HG02884 (cell line): Measurements from ENCODE around the gene IDNK.

ENCODE experiments used
- ATAC-seq: cut with Tn5 transposase; IDR thresholded peaks from one replicate; pipeline ENCODE4 v1.9.1; 2021; ENCODE audit warnings: mild to moderate bottlenecking, moderate library complexity; ENCODE audit not compliant: unreplicated experiment

The IDNK gene

GRCh38 chr9:83633255-83633654, 10.3 kb downstream of the IDNK start:
- no peak for ATAC-seq

GRCh38 chr9:83633676-83634075, 10.7 kb downstream of the IDNK start:
- ATAC-seq = no peak

GRCh38 chr9:83636813-83637212, 13.9 kb downstream of the IDNK start:
- no peak for ATAC-seq

- ATAC-seq = no peak
Observed at GRCh38 chr9:83637389-83637788, 14.4 kb downstream of the IDNK start.

- ATAC-seq = no peak
Observed at GRCh38 chr9:83639266-83639665, 16.3 kb downstream of the IDNK start.

GRCh38 chr9:83642793-83643192, 19.9 kb downstream of the IDNK start:
- no peak for ATAC-seq

- ATAC-seq = no peak
Observed at GRCh38 chr9:83646500-83647239, 23.7 kb downstream of the IDNK start.

GRCh38 chr9:83649080-83649479, 26.1 kb downstream of the IDNK start:
- peak; percentile 85 for ATAC-seq

GRCh38 chr9:83649515-83649914, 26.6 kb downstream of the IDNK start:
- no peak for ATAC-seq

GRCh38 chr9:83651558-83651957, 28.6 kb downstream of the IDNK start:
- ATAC-seq = no peak

GRCh38 chr9:83652433-83652832, 29.5 kb downstream of the IDNK start:
- ATAC-seq = no peak

- ATAC-seq = no peak
Observed at GRCh38 chr9:83655433-83655832, 32.5 kb downstream of the IDNK start.

GRCh38 chr9:83656032-83656680, 33.2 kb downstream of the IDNK start:
- ATAC-seq = peak; percentile 75

GRCh38 chr9:83656952-83657351, 34.0 kb downstream of the IDNK start:
- ATAC-seq = no peak

GRCh38 chr9:83662933-83663332, 40.0 kb downstream of the IDNK start:
- no peak for ATAC-seq

- ATAC-seq = peak; percentile 72
Observed at GRCh38 chr9:83665580-83666200, 42.7 kb downstream of the IDNK start.

- no peak for ATAC-seq
Observed at GRCh38 chr9:83669067-83669466, 46.1 kb downstream of the IDNK start.

- ATAC-seq = no peak
Observed at GRCh38 chr9:83670381-83670780, 47.4 kb downstream of the IDNK start.

- no peak for ATAC-seq
Observed at GRCh38 chr9:83671451-83671850, 48.5 kb downstream of the IDNK start.

GRCh38 chr9:83675466-83675865, 52.5 kb downstream of the IDNK start:
- no peak for ATAC-seq

GRCh38 chr9:83677596-83677995, 54.7 kb downstream of the IDNK start:
- no peak for ATAC-seq

- no peak for ATAC-seq
Observed at GRCh38 chr9:83680233-83680632, 57.3 kb downstream of the IDNK start.
